ENCODE measurements around the gene SLC6A16.
"Not testable (repeated sequence)": the region's sequence is repeated elsewhere in the genome, so short reads cannot be mapped to it uniquely, and the experiment has no call there.

The SLC6A16 gene

DNA sequence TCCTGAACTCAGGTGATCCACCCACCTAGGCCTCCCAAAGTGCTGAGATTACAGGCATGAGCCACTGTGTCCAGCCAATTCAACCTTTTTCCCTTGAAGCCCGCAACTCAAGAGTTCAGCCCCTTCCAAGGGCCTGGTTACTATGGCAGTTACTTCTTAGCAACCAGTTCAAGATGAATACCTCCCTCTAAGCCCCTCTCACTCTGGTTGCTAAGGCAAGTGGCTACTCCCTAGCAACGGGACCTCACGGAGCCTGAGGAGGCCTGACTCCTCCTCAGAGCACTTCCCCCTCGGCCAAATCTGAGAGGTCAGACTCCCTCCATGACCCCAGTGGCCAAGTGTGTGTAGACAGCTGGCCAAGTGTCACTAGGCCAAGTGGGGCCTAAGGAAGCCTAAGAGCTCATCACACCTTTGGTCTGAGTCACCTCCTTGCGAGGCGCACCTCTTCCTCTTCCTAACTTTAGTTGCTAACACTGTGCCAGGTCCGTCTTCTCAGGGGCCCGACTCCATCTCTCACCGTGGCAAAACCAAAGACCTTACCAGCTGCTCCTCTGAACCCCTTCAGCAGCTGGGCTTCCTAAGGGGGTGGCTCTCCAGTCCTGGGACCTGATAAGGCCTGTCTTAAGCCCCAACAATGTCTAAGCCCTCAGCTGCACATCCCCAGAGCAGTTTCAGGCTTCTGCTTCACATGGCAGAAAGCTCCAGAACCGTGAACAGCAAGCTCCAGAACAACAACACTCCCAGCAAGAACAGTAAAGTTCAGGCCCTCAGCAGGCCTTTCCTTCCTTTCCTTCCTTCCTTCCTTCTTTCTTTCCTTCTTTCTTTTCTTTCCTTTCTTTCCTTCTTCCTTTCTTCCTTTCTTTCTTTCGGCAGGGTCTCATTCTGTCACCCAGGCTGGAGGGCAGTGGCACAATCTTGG lies 19.8 kb upstream of the SLC6A16 start:
- no peak for DNase-seq

- DNase-seq: no peak
Measured at GRCh38 chr19:49343123-49343522, 18.1 kb upstream of the SLC6A16 start.

- DNase-seq: no peak
Measured at GRCh38 chr19:49342291-49342721, 17.3 kb upstream of the SLC6A16 start.

- DNase-seq: no peak
Measured at GRCh38 chr19:49340865-49341718, 16.1 kb upstream of the SLC6A16 start.

GRCh38 chr19:49340069-49340864 lies 15.3 kb upstream of the SLC6A16 start:
- no peak for DNase-seq

DNA sequence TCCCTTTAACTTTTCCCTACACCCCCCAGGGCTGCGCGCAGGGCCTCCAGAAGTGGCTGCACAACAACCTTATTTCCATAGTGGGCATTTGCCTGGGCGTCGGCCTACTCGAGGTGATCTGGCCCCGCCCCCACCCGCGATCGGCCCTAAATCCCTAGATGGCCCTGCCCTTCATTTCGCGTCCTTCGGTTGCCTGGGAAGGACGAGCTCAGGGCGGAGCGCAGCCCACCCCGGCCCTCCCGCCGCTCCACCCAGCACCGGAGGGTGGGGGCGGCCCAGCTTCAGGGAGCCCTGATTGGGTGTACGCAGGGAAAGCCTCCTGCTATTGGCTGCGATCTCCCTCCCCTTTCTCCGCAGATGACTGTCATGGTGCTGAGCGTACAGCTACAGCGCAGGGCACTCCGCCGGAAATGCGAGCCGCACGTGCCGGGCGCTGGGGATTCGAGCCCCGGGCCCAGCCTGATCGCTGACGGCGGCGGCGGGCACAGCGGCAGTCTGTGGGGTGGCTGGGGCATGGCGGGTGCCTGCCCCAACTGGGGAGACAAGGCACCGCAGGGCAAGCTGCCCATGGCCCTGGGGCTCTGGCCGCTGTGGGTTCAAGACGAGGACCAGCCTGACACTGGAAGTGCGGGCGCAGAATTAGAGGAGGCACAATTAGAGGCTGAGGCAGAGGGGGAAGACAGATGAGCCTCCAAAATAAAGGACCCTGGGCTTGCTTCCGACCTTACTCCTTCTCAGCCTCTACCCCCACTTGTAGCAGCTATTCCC lies 14.5 kb upstream of the SLC6A16 start:
- no peak for DNase-seq

GRCh38 chr19:49338691-49339300 lies 13.8 kb upstream of the SLC6A16 start:
- DNase-seq: no peak

GRCh38 chr19:49338023-49338677 lies 13.2 kb upstream of the SLC6A16 start:
- no peak for DNase-seq

GRCh38 chr19:49337267-49338022 lies 12.5 kb upstream of the SLC6A16 start:
- no peak for DNase-seq

DNA sequence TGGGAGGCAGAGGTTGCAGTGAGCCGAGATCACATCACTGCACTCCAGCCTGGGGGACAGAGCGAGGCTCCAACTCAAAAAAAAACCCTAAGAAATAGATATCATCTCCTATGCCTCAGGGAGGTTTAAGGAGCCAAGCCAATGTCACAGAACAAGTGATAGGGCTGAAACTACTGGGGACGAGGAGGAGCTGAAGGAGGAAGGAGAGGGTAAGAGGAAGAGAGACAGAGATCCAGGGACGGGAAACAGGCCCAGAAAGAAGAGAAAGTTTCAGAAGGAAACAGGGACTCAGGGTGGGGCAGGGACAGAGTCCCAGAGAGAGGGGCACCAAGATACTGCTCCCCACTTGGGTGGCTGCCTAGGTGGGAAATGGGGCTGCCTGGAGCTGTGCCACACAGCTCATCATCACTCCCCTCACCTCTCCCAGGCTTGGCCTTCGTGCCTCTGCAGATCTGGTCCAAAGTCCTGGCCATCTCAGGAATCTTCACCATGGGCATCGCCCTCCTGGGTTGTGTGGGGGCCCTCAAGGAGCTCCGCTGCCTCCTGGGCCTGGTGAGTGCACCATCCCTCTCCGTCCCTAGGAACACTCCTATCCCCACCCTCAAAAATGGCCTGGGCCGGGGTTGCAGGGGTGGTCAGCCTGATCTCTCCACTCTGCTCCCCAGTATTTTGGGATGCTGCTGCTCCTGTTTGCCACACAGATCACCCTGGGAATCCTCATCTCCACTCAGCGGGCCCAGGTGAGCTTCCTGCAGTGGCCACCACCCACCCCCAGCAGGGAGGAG lies 11.7 kb upstream of the SLC6A16 start:
- DNase-seq: no peak

GRCh38 chr19:49335784-49336481 lies 10.9 kb upstream of the SLC6A16 start:
- no peak for DNase-seq

- peak; percentile 29 for DNase-seq
Measured at GRCh38 chr19:49335071-49335783, 10.2 kb upstream of the SLC6A16 start, which contains the start of gene CD37. Gene CD37 (plus strand): TSS chr19:49335406. CDS start chr19:49335541, 135 bp downstream.

- DNase-seq: peak; percentile 52
Measured at GRCh38 chr19:49333811-49334288, 8.9 kb upstream of the SLC6A16 start.

GRCh38 chr19:49333418-49333805 lies 8.4 kb upstream of the SLC6A16 start:
- DNase-seq: no peak

DNA sequence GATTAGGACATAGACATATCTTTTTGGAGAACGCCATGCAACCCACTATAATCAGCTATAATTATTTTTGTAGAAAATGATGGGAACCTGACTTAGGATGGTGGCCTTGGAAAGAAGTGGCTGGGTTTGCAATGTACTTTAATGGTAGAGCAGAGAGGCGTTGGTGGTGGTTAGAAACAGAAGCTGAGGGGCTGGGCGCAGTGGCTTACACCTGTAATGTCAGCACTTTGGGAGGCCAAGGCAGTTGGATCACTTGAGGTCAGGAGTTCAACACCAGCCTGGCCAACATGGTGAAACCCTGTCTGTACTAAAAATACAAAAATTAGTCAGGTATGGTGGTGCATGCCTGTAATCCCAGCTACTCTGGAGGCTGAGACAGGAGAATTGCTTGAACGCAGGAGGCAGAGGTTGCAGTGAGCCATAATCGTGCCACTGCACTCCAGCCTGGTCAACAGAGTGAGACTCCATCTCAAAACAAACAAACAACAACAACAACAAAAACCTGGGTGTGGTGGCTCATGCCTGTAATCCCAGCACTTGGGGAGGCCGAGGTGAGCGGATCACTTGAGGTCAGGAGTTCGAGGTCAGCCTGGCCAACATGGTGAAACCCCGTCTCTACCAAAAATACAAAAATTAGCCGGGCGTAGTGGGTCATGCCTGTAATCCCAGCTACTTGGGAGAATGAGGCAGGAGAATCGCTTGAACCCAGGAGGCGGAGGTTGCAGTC lies 7.9 kb upstream of the SLC6A16 start:
- DNase-seq: not testable (repeated sequence)

DNA sequence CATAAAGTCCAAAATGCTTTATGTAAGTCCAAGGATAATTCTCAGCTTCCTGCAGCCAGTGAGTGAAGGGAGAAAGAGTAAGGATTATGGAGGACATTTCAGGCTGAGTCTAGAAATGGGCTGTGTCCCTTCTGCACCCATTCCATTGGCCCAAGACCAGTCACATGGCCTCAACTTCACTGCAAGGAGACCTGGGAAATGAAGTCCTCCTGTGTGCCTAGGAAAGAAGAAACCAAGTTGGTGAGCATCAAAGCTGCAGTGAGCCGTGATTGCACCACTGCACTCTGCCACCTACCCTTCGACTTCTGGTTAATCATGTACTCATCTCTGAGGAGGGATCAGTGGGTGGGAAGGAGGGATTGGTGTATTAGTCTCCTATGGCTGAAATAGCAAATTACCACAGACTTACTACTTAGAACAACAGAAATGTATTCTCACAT lies 6.6 kb upstream of the SLC6A16 start:
- peak; percentile 27 for DNase-seq

DNA sequence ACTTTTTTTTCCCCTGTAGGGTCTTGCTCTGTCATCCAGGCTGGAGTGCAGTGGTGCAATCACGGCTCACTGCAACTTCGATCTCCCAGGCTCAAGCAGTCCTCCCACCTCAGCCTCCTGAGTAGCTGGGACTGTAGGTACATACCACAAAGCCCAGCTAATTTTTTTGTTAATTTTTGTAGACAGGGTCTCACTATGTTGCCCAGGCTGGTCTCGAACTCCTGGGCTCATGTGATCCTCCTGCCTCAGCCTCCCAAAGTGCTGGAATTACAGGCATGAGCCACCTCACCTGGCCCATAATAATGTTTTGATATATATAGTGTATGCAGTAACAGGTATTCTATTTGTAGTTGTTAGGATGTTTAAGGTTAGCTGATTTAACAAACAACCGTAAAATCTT lies 6.2 kb upstream of the SLC6A16 start:
- DNase-seq: not testable (repeated sequence)

Measured in effector CD8-positive, alpha-beta T cell (primary cell).